Activated CD4-positive, CD25-positive, alpha-beta regulatory T cell treated with anti-CD3 and anti-CD28 coated beads, Interleukin-2, amount 50 U/mL, for 24 hours (primary cell): ENCODE measurements around the gene SHROOM2.
"Not testable (repeated sequence)": the region's sequence is repeated elsewhere in the genome, so short reads cannot be mapped to it uniquely, and the experiment has no call there.

Experiments used
- ATAC-seq, 2 donors: fragments of 150-1000 bp; cut with Tn5 transposase; one replicate each; pipeline ENCODE4 v1.10.0; 2021; ENCODE audit warnings: mild to moderate bottlenecking in 1 of 2, moderate library complexity in 1 of 2

SHROOM2 gene

GRCh38 chrX:9785944-9786797 is at the start of gene SHROOM2:
SHROOM2 (plus strand) TSS chrX:9786429; CDS start chrX:9786546, 117 bp downstream.
- ATAC-seq: no peak

- no peak for ATAC-seq
Measured at GRCh38 chrX:9737363-9737762, 48.9 kb upstream of the SHROOM2 start.

DNA sequence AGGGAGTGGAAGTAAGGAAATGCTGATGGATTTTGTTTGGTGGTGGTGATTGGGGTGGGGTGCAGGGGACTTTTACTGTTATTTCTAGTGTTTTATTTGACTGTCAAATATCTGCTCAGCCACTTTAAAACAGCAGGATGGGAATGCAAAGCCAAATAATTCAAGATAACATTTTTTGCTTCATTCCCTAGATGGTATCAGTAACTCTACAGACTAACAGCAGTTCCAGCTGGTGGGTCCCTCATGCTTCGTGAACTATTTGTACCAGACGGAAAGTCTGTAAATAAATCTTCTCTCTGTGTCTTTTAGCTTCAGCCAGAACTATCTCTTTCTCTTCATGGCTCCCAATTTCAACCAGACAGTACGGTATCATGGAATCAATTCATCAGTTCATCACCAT is 48.1 kb upstream of the SHROOM2 start:
- ATAC-seq: no peak

DNA sequence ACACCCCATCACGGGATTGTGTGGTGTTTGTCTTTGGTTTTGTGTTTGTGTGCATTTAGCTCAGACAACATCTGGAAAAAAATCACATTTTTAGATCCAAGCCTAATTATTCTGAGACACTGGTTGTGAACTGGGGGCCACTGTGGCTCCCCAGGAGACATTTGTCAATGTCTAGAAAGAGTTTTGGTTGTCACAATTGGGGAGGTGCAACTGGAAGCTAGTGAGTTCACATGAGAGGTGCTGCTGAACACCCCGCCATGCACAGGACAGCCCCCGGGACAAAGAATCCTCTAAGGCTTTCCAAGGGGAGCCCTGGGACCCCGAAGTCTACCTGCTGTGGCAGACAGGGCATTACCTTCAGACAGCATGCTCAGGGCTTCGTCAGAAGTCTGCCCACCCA is 47.1 kb upstream of the SHROOM2 start:
- no peak for ATAC-seq

- ATAC-seq: no peak
Measured at GRCh38 chrX:9745417-9746115, 40.7 kb upstream of the SHROOM2 start.

GRCh38 chrX:9746148-9746888 is 39.9 kb upstream of the SHROOM2 start:
- ATAC-seq: no peak

GRCh38 chrX:9747644-9748043 is 38.6 kb upstream of the SHROOM2 start:
- ATAC-seq: no peak

- ATAC-seq: no peak
Measured at GRCh38 chrX:9749146-9749692, 37.0 kb upstream of the SHROOM2 start.

DNA sequence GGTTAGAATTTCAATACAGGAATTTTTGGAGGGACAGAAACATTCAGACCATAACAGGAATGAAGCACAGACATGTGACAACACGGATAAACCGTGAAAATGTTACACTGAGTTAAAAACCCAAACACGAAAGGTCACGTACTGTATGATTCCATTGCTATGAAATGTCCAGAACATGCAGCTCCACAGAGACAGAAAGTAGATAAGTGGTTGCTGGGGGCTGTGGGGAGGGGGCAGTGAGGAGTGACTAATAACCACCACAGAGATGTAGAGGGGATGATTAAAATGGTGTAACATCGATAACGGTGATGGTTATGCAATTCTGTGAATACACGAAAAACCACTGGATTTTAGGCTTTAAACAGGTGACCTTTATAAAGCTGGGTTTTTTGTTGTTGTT is 28.9 kb upstream of the SHROOM2 start:
- ATAC-seq: no peak

DNA sequence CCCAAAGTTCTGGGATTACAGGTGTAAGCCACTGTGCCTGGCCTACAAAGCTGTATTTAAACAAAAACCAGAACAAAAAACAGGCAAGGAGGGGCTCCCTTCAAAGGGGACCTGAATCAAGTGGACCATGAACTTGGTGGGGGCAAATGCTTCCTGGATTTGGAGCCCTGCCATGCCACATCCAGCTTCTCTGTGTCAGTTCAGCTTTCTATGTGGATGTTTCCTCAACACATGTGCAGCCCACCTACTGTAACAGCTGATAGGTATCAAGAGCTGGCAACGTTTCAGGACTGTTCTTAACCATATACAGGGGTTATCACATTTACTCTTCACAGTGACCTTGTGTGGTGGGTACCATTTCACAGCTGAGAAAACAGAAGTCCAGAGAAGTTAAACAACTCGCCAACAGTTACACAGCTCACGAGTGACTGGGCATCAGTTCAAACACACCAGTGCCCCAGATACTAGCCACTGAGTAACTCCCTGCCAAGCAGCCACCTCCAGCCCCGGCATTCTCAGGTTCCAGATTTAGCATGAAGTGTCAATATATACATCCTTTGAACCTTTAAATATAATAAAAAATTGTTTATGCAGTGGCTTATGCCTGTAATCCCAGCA is 28.1 kb upstream of the SHROOM2 start:
- no peak for ATAC-seq

DNA sequence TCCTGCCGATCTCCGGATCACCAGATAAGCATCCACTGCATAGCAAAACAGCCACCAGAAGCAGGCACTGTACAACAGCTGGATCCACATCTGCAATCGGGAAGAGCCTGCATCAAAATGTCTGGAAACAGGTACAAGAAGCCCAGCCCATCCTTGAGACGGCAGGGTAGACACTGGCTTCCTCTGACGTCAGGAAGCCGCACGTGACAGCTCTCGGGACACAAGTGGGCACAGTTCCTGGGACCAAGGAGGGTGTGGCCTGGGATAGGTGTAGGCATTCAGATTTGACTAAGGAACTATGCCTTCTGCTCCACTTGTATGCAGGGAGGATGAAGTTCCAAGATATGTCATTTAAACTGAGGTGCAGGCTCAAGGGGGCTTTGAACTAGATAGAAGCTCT is 26.9 kb upstream of the SHROOM2 start:
- ATAC-seq: no peak

- no peak for ATAC-seq
Measured at GRCh38 chrX:9765072-9765736, 21.0 kb upstream of the SHROOM2 start.

DNA sequence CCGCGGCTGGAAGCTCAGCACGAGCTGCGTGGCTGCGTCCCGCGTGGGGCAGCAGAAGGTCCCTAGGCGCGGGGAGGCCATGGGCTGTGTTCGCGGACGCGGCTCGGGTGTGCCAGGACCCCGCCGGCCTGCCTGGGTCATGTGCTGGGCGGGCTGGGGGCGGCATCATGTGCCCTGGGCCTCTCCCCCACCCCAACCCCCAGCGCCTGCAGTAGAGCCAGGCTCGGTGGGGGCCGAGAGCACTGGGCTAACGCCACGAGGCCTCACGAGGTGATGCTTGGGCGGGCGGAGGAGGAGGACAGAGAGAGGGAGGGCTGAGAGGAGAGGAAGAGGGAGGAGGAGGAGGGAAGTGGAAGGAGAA is 20.5 kb upstream of the SHROOM2 start, which contains the start of gene GPR143:
Gene GPR143, minus strand, starts transcription at position 111 of the 361 bp plus-strand sequence. Its CDS starts 30 bp downstream, at position 81.
- no peak for ATAC-seq

DNA sequence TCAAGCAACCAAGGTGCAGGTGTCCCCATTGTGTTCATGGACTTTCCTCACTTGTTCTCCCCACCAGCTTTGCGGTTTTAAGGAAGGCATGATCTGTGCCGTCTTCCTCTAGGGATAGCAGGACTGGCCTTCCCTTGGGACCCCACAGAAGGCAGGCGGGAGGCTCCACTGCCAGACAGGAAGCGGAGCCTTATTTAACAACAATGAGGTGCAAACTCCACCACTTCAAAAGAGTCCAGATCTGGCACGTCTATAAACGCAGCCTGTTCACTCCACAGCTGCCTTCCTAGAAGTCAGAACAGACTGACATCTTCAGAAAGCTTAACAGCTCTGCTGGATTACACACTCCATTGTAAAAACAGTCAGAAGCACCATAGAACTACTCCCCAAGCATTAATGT is 18.9 kb upstream of the SHROOM2 start:
- no peak for ATAC-seq

DNA sequence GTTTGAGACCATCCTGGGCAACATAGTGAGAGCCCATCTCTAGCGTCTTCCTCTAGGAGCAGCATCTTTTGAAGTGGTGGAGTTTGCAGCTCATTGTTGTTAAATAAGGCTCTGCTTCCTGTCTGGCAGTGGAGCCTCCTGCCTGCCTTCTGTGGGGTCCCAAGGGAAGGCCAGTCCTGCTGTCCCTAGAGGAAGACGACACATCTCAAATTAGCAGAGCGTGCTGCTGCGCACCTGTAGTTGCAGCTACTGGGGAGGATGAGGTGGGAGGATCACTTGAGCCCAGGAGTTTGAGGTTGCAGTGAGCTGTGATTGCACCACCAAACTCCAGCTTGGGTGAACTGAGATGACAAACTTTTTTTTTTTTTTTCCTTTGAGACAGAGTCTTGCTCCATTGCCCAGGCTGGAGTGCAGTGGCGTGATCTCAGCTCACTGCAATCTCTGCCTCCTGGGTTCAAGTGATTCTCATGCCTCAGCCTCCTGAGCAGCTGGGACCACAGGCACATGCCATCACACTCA is 17.8 kb upstream of the SHROOM2 start:
- ATAC-seq: not testable (repeated sequence)

GRCh38 chrX:9770319-9770718 is 15.9 kb upstream of the SHROOM2 start:
- no peak for ATAC-seq

DNA sequence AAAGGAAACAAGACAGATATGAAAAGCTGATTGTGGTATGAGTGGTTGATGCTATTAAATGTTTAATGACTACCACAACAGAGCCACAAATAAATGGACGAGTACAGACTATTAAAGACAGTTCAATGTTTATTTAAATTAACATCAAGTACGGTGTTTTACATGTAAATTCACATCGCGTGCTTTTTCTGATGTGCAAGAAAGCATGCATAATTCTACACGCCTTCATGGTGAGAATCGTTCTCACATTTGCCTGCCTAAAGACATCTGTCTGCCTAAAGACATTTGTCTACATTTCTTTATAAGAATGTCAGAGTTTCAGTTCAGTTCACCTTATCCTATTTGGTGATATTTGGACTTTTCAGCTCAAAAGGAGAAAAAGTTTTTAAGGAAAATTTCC is 13.3 kb upstream of the SHROOM2 start:
- ATAC-seq: no peak

DNA sequence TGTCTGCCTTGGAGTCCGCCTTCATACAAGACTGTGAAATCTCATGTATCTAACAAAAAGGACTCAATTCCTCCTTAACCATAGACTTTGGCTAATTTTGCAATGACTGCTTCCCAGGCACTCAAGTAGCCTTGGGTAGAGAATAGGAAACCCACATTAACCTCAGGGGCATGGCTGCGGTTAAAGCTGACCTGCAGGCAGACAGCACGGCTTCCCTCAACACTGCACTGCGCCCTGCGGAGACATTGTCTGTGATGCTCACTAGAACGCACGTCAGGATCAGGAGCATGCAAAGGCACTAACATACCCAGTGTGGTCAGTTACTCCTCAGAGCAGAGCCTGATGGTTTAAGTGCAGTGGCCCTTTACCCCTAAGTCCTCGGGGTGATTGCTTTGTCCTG is 10.3 kb upstream of the SHROOM2 start:
- ATAC-seq: no peak

DNA sequence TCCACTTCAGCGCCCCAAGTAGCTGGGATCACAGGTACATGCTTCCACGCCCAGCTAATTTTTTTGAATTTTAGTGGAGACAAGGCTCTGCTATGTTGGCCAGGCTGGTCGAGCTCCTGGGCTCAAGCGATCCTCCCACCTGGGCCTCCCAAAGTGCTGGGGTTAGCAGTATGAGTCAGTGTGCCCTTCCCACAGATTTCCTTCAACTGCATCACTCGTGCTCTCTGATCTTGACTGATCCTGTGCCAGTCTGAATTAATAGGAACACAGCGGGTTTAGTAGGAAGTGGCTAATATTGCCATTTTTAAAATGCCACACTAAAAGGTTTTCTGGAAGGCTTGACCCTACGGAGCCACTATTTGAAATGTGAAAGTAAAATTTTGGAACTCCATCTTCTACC is 4.3 kb upstream of the SHROOM2 start:
- ATAC-seq: no peak

DNA sequence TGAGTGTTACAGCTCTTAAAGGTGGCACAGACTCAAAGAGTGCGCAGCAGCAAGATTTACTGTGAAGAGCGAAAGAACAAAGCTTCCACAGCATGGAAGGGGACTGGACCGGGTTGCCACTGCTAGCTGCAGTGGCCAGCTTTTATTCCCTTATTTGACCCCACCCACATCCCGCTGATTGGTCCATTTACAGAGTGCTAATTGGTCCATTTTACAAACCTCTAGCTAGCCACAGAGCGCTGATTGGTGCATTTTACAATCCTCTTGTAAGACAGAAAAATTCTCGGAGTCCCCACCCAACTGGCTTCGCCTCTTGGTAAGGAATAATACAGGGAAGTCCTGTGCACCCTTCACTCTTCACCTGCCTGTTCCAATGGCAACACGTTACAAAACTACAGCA is 1.9 kb upstream of the SHROOM2 start:
- ATAC-seq: no peak

DNA sequence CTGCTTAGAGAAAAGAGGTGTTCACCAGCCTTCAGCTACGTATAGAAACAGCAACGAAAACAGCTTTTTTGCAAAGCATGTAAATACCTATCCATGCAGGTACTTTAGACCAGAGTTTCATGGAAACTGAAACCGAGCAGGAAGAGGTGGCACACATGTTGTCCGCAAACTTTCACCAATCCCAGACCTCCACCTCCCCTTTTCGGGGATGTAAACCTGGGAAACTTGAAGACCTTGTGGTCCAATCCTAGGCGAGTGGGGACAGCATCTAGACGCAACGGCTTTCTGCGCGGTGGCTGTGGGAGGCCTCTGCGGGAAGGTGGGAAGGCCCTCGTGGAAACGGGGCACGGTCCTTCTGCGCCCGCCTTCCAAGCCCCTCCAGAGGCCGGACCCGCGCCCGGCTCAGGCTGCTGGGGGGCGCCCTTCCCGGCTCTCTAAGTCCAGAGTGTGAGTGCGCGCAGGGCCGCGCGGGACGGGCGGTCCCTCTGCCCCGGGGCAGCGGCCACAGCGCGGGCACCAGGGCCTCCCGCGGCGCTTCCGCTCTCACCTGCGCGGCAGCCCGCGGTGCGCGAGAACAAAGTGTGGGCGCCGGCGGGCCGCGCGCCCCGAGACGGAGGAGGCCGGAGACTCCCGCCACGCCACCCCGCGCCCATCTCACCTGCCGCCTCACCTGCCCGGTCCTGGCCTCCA is 830 bp upstream of the SHROOM2 start:
- no peak for ATAC-seq
